Measurements from ENCODE around the gene RTBDN. TPM values are rescaled to one million over a fixed set of nuclear protein-coding genes. Genes with fewer than 3 reads are reported as not detected.
"Not testable (repeated sequence)": the region's sequence is repeated elsewhere in the genome, so short reads cannot be mapped to it uniquely, and the experiment has no call there.

RTBDN gene
- total RNA-seq, 2 experiments from 2014 or later: not detected

- POLR2A ChIA-PET: interaction anchor here (0.7 to 1.9 kb wide), 6 partner anchors 41 to 113 kb away, joined by 3 to 7 read pairs (median 4); partner anchors contain the start of gene RNASEH2A
- ATAC-seq (ENCODE audit: poor library complexity) (peak; percentile 95), DNase-seq (peak; percentile 59 to 88 (median 77))
Measured at GRCh38 chr19:12847159-12848139, 13.1 kb upstream of the RTBDN start.

GRCh38 chr19:12846613-12847012 lies 12.2 kb upstream of the RTBDN start:
- DNase-seq; ATAC-seq (ENCODE audit: poor library complexity); H3K9me3 Mint-ChIP-seq; H3K4me3 Mint-ChIP-seq; H3K4me3 ChIP-seq (ENCODE audit: low read length); H3K9me3 ChIP-seq (ENCODE audit: control insufficient read depth in 1 of 2, insufficient read depth in 1 of 2, low read length in 2 of 2); H3K27ac Mint-ChIP-seq; H3K4me1 Mint-ChIP-seq (ENCODE audit: low read depth); H3K36me3 ChIP-seq (ENCODE audit: insufficient read depth, low read length); H3K27ac ChIP-seq (ENCODE audit: low read depth in 1 of 2, low read length in 2 of 2); H3K36me3 Mint-ChIP-seq (ENCODE audit: low read depth): not testable (repeated sequence)
- H3K27me3 ChIP-seq (ENCODE audit: control insufficient read depth in 1 of 2, insufficient read depth in 2 of 2, low read length in 2 of 2): peaks cover 36 to 48% of the 10 kb centered on the region in 2 experiments
- H3K27me3 Mint-ChIP-seq: peaks cover 51% of the 10 kb centered on the region
- intact Hi-C loops (cut with DNase I, micrococcal nuclease): loop anchor here (1.0 to 2.0 kb wide), 7 partner anchors 50 to 170 kb away; no protein-coding TSS in a partner anchor
- ChIA-PET CTCF (interaction anchor here (0.8 to 3.3 kb wide), 13 partner anchors 16 to 246 kb away, joined by 3 to 29 read pairs (median 5); partner anchors contain the start of genes GET3 and HOOK2), POLR2A (interaction anchor here (0.7 to 1.9 kb wide), 6 partner anchors 40 to 113 kb away, joined by 3 to 7 read pairs (median 4); partner anchors contain the start of gene RNASEH2A)
- H3K4me1 ChIP-seq (ENCODE audit: insufficient read depth, low read length): peaks cover 12% of the 10 kb centered on the region

More at GRCh38 chr19:12847159-12848139, 13.1 kb upstream of the RTBDN start:
- no peaks in the 10 kb centered on the region for H3K4me1 Mint-ChIP-seq (ENCODE audit: low read depth)
- Histone ChIP-seq H3K4me1 (ENCODE audit: insufficient read depth, low read length) (peaks cover 11% of the 10 kb centered on the region), H3K36me3 (ENCODE audit: insufficient read depth, low read length) (no peaks in the 10 kb centered on the region), H3K27ac (ENCODE audit: low read depth in 1 of 2, low read length in 2 of 2) (no peak overlapping the region), H3K27me3 (ENCODE audit: control insufficient read depth in 1 of 2, insufficient read depth in 2 of 2, low read length in 2 of 2) (peaks cover 29 to 41% of the 10 kb centered on the region in 2 experiments), H3K9me3 (ENCODE audit: control insufficient read depth in 1 of 2, insufficient read depth in 1 of 2, low read length in 2 of 2) (no peaks in the 10 kb centered on the region), H3K4me3 (ENCODE audit: low read length) (peak overlapping the region; percentile 31)
- peaks cover 43% of the 10 kb centered on the region for H3K27me3 Mint-ChIP-seq
- peak; percentile 99 for TF ChIP-seq CTCF (IDR thresholded peaks at IDR 0.05)
- CTCF ChIA-PET: interaction anchor here (0.6 to 3.3 kb wide), 18 partner anchors 10 to 247 kb away, joined by 3 to 29 read pairs (median 4); partner anchors contain the start of genes GET3 and HOOK2
- no peaks in the 10 kb centered on the region for H3K9me3 Mint-ChIP-seq
- no peaks in the 10 kb centered on the region for H3K36me3 Mint-ChIP-seq (ENCODE audit: low read depth)
- no peak overlapping the region for H3K4me3 Mint-ChIP-seq
- intact Hi-C loops (cut with DNase I, micrococcal nuclease): loop anchor here (1.0 to 2.0 kb wide), 7 partner anchors 51 to 171 kb away; no protein-coding TSS in a partner anchor
- no peak overlapping the region for H3K27ac Mint-ChIP-seq

- intact Hi-C loops (cut with DNase I, micrococcal nuclease): no loop called here
- Mint-ChIP-seq H3K36me3 (ENCODE audit: low read depth) (no peaks in the 10 kb centered on the region), H3K27me3 (peaks cover 75% of the 10 kb centered on the region), H3K27ac (no peak overlapping the region), H3K9me3 (no peaks in the 10 kb centered on the region), H3K4me3 (no peak overlapping the region), H3K4me1 (ENCODE audit: low read depth) (peaks cover 24% of the 10 kb centered on the region)
- TF ChIP-seq CTCF (IDR thresholded peaks at IDR 0.05): no peak
- H3K4me3 ChIP-seq (ENCODE audit: low read length): no peak overlapping the region
- POLR2A ChIA-PET: no interaction called here
- peaks cover 0 to 13% of the 10 kb centered on the region in 2 experiments for H3K9me3 ChIP-seq (ENCODE audit: control insufficient read depth in 1 of 2, insufficient read depth in 1 of 2, low read length in 2 of 2)
- H3K4me1 ChIP-seq (ENCODE audit: insufficient read depth, low read length): peaks cover 28% of the 10 kb centered on the region
- H3K27me3 ChIP-seq (ENCODE audit: control insufficient read depth in 1 of 2, insufficient read depth in 2 of 2, low read length in 2 of 2): peaks cover 60 to 71% of the 10 kb centered on the region in 2 experiments
- H3K27ac ChIP-seq (ENCODE audit: low read depth in 1 of 2, low read length in 2 of 2): no peak overlapping the region
- no peak for DNase-seq
- CTCF ChIA-PET: interaction anchor here (1.2 kb wide), 1 partner anchor 84 kb away, joined by 4 read pairs; no protein-coding TSS in a partner anchor
- H3K36me3 ChIP-seq (ENCODE audit: insufficient read depth, low read length): no peaks in the 10 kb centered on the region
- ATAC-seq (ENCODE audit: poor library complexity): no peak
Measured at GRCh38 chr19:12843999-12844732, 9.8 kb upstream of the RTBDN start.
